Measurements from ENCODE around the gene RIPOR2. TPM values are rescaled to one million over a fixed set of nuclear protein-coding genes. Genes with fewer than 3 reads are reported as not detected.

Gene RIPOR2
- total RNA-seq, 1 donor, result 5.2 TPM

DNA sequence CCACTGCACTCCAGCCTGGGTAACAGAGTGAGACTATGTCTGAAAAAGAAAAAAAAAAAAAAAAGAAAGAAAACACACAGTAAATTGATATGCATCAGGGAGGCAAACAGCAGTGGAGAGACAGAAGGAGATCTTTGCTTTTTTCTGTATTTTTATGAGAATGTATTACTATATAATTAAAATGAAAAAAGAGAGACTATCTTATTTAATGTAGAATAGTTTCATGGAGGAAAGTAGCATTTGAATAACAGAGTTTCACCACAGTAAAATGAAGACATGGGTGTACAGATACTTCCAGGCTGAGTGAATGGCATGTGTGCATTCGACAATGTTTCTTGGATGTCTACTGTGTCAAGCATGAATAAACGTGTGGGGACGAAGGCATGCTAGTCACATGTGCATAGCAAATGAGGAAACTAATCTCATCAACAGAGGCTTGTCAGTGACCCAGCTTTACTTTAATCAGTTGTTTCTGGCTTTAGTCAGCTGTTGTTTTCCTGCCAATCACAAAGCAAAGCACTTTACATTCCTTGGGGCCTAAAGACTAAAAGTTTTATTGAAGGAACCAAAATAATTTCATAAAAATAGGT, 81.6 kb downstream of the RIPOR2 start:
- TF ChIP-seq, protein P1, sequence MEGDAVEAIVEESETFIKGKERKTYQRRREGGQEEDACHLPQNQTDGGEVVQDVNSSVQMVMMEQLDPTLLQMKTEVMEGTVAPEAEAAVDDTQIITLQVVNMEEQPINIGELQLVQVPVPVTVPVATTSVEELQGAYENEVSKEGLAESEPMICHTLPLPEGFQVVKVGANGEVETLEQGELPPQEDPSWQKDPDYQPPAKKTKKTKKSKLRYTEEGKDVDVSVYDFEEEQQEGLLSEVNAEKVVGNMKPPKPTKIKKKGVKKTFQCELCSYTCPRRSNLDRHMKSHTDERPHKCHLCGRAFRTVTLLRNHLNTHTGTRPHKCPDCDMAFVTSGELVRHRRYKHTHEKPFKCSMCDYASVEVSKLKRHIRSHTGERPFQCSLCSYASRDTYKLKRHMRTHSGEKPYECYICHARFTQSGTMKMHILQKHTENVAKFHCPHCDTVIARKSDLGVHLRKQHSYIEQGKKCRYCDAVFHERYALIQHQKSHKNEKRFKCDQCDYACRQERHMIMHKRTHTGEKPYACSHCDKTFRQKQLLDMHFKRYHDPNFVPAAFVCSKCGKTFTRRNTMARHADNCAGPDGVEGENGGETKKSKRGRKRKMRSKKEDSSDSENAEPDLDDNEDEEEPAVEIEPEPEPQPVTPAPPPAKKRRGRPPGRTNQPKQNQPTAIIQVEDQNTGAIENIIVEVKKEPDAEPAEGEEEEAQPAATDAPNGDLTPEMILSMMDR (IDR thresholded peaks at IDR 0.05; ENCODE audit: insufficient read depth, low read depth, low read length), result no peak
- no peak overlapping the region for H3K4me3 ChIP-seq (ENCODE audit: low read depth, low read length)
- no peak for DNase-seq (ENCODE audit: low read depth)

DNA sequence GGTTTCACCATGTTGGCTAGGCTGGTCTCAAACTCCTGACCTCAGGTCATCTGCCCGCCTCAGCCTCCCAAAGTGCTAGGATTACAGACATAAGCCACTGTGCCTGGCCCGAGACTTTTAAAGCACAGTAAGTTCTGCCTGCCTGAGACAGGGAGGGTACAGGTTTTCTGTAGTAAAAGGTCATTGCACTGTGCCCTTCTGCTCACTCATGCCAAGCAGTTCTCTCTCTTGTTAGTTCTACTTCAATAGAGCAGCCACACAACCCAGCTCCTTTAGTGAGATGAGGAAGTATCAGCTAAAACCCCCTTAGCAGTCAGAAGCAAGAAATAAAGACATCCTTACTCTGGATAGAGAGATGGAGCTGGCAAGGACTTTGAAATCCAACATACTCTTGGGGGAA, 84.7 kb downstream of the RIPOR2 start:
- TF ChIP-seq, protein P1 (IDR thresholded peaks at IDR 0.05; ENCODE audit: insufficient read depth, low read depth, low read length), result no peak
- DNase-seq (ENCODE audit: low read depth), result no peak
- no peak overlapping the region for H3K4me3 ChIP-seq (ENCODE audit: low read depth, low read length)

DNA sequence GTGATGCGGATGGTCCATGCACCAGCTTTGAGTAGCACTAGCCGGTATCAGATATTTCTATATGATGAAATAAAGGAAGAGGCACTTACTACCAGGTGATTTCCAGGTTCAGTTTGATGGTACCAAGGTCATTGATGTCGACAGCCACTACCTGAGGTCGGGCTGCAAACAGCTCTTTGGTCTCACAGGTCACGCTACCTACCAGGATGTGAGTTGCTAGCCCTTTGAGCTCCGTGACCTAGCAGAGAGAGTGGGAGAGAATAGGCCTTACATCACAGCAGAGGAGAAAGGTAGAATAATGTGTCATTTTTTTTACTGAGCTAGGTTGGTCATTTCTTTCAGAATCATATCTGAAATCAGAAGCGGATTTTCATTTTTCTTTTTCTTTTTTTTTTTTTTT, 86.0 kb downstream of the RIPOR2 start:
- no peak for DNase-seq (ENCODE audit: low read depth)
- H3K4me3 ChIP-seq (ENCODE audit: low read depth, low read length), result no peak overlapping the region
- TF ChIP-seq, protein P1 (IDR thresholded peaks at IDR 0.05; ENCODE audit: insufficient read depth, low read depth, low read length), result no peak

DNA sequence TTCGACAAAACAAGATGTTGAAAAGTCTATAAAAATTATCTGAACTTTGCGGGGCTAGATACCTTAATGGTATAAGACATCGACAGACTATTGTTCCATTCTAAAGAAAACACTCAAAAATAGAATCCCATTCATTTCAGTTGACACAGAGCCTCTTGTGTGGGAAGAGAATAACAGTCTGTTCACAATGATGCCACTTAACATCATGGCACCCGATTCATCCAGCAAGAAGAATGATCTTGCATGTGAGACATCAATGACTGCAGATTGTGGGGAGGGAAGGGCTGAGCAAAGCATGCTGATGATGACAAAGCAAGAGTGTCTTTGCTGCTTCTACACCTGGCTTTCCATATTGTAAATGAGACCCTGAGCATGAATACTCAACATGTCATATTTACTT, 87.3 kb downstream of the RIPOR2 start:
- TF ChIP-seq, protein P1 (IDR thresholded peaks at IDR 0.05; ENCODE audit: insufficient read depth, low read depth, low read length), result no peak
- H3K4me3 ChIP-seq (ENCODE audit: low read depth, low read length), result no peak overlapping the region
- no peak for DNase-seq (ENCODE audit: low read depth)

DNA sequence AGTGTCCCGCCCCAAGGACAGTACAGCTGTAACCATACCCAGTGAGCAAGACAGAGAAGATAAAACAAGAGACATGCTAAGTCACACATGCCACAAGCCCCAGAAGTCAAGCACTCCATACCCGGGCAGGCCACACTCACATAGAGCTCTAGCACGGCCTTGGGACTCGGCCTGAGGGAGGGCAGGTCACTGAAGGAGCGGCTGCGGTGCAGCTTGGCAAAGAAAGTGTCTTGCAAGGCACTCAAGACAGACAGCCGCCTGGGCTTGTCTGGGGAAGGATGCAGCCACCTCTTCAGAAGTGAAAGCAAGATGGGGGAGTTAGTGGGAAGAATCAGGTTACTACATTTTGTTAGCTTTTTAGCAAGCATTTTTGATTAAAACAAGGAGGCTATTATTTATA, 88.4 kb downstream of the RIPOR2 start:
- DNase-seq (ENCODE audit: low read depth), result no peak
- TF ChIP-seq, protein P1 (IDR thresholded peaks at IDR 0.05; ENCODE audit: insufficient read depth, low read depth, low read length), result no peak
- H3K4me3 ChIP-seq (ENCODE audit: low read depth, low read length), result no peak overlapping the region

DNA sequence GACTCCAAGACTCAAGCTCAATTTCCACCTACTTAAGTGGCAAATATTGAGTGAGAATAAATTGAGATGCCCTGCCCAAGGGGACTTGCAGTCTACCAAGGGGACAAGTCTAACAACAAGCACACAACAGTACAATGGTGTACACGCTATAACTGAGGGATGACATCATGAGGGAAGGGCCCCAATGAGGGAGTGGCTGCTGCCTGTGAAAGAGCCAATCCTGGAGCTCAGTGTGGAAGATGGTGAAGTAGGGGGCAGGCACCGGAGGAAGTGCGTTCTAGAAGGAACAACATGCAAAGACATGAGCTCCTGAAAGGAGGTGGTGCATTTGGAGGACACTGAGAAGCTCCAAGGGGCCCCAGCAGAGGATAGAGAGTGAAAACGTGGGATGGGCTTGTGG, 90.2 kb downstream of the RIPOR2 start:
- no peak for DNase-seq (ENCODE audit: low read depth)
- no peak overlapping the region for H3K4me3 ChIP-seq (ENCODE audit: low read depth, low read length)
- TF ChIP-seq, protein P1 (IDR thresholded peaks at IDR 0.05; ENCODE audit: insufficient read depth, low read depth, low read length), result no peak

DNA sequence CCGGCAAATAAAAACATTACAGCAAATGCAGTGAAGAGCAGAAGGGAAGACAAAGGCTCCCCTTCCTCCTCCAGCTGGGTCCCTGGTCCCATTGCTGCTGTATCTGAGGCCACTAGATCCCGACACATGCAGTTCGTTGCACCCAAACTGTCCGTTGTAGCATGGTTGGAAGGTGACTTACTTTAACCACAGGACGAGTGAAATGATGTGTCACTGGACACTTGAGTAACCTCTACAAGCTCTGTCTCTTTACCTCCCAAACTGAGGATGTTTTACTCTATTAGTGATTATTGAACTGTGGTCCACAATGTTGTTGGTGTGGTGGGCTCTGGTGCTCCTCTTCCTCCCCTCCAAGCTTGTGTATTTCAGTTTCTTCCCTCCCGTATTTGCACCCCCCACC, 90.9 kb downstream of the RIPOR2 start:
- TF ChIP-seq, protein P1 (IDR thresholded peaks at IDR 0.05; ENCODE audit: insufficient read depth, low read depth, low read length), result no peak
- DNase-seq (ENCODE audit: low read depth), result no peak
- no peak overlapping the region for H3K4me3 ChIP-seq (ENCODE audit: low read depth, low read length)
